Amniotic stem cell (primary cell): Measurements from ENCODE around the gene MYOCD.

ENCODE experiments used
- DNase-seq: peaks from one replicate; lab custom pipeline; 2025; lab: John Stamatoyannopoulos, UW

MYOCD gene

GRCh38 chr17:12643822-12644221 lies 21.9 kb upstream of the MYOCD start:
- no peak for DNase-seq

GRCh38 chr17:12644623-12645022 lies 21.1 kb upstream of the MYOCD start:
- DNase-seq = no peak

GRCh38 chr17:12646761-12647422 lies 18.8 kb upstream of the MYOCD start:
- no peak for DNase-seq

GRCh38 chr17:12648498-12648897 lies 17.2 kb upstream of the MYOCD start:
- no peak for DNase-seq

GRCh38 chr17:12655936-12656335 lies 9.8 kb upstream of the MYOCD start:
- DNase-seq = no peak

GRCh38 chr17:12656354-12656753 lies 9.3 kb upstream of the MYOCD start:
- no peak for DNase-seq

GRCh38 chr17:12659500-12659899 lies 6.2 kb upstream of the MYOCD start:
- DNase-seq = no peak

- no peak for DNase-seq
Observed at GRCh38 chr17:12664252-12664651, 1.4 kb upstream of the MYOCD start.

GRCh38 chr17:12664894-12665262 lies 812 bp upstream of the MYOCD start:
- DNase-seq = no peak

GRCh38 chr17:12666718-12667117 lies 1.0 kb downstream of the MYOCD start:
- no peak for DNase-seq

- DNase-seq = peak; percentile 52
Observed at GRCh38 chr17:12667299-12667958, 1.7 kb downstream of the MYOCD start.

GRCh38 chr17:12671906-12672305 lies 6.2 kb downstream of the MYOCD start:
- no peak for DNase-seq

GRCh38 chr17:12672947-12673346 lies 7.3 kb downstream of the MYOCD start:
- DNase-seq = no peak

GRCh38 chr17:12673788-12674187 lies 8.1 kb downstream of the MYOCD start:
- DNase-seq = no peak

GRCh38 chr17:12680407-12680897 lies 14.8 kb downstream of the MYOCD start:
- DNase-seq = no peak

- DNase-seq = no peak
Observed at GRCh38 chr17:12680993-12681392, 15.3 kb downstream of the MYOCD start.

- no peak for DNase-seq
Observed at GRCh38 chr17:12683299-12683698, 17.6 kb downstream of the MYOCD start.

GRCh38 chr17:12686486-12686885 lies 20.8 kb downstream of the MYOCD start:
- no peak for DNase-seq

GRCh38 chr17:12688382-12688781 lies 22.7 kb downstream of the MYOCD start:
- no peak for DNase-seq

- DNase-seq = no peak
Observed at GRCh38 chr17:12691173-12691572, 25.5 kb downstream of the MYOCD start.

- DNase-seq = no peak
Observed at GRCh38 chr17:12693640-12694039, 27.9 kb downstream of the MYOCD start.

- no peak for DNase-seq
Observed at GRCh38 chr17:12706070-12706469, 40.4 kb downstream of the MYOCD start.

GRCh38 chr17:12709063-12709462 lies 43.4 kb downstream of the MYOCD start:
- no peak for DNase-seq

GRCh38 chr17:12712415-12712814 lies 46.7 kb downstream of the MYOCD start:
- no peak for DNase-seq
